Body of pancreas (tissue), 4 donors: ENCODE data around the gene TIPARP. TPM values are rescaled to one million over a fixed set of nuclear protein-coding genes. Genes with fewer than 3 reads are reported as not detected.

Experiments
- ATAC-seq: fragments of 150-250 bp; one replicate; pipeline ENCODE4 v1.9.1; 2016
- DNase-seq, 4 donors: peaks; one replicate each; pipeline ENCODE4 v3.0.0-alpha.2; 2019
- H3K27ac ChIP-seq, 4 donors: fragments of 200-600 bp; sonication (generic); 1 replicate in 3 of 4; 2 replicates in 1 of 4; pipeline versions ENCODE4 v1.5.1 to v1.6.1; 2016 to 2019; ENCODE audit warnings: mild to moderate bottlenecking in 1 of 4, mixed read lengths in 1 of 4, moderate library complexity in 1 of 4
- H3K27me3 ChIP-seq, 2 donors: fragments of 200-600 bp; sonication (generic); one replicate each; pipeline ENCODE4 v1.6.0; 2016; ENCODE audit warnings: mild to moderate bottlenecking in 1 of 2
- H3K36me3 ChIP-seq, 2 donors: fragments of 200-600 bp; sonication (generic); replicated peaks in 1 of 2; 2 replicates each; pipeline ENCODE4 v1.5.1; 2016; ENCODE audit warnings: low read depth in 2 of 2; ENCODE audit not compliant: insufficient read depth in 1 of 2
- H3K4me1 ChIP-seq: fragments of 200-600 bp; sonication (generic); one replicate; pipeline ENCODE4 v1.6.0; 2016
- H3K4me3 ChIP-seq, 2 donors: fragments of 200-600 bp; sonication (generic); 1 replicate in 1 of 2; 2 replicates in 1 of 2; pipeline ENCODE4 v1.5.1; 2016 to 2019
- H3K9me3 ChIP-seq, 3 donors: fragments of 200-600 bp; sonication (generic); 1 replicate in 2 of 3; 2 replicates in 1 of 3; pipeline ENCODE4 v1.5.1; 2016
- CTCF ChIP-seq, 7 experiments: fragments of 450-650 bp in 4 of 7; fragments of 200-600 bp in 3 of 7; sonication (generic) in 3 of 7; IDR thresholded peaks; one replicate each; pipeline ENCODE4 v1.5.1; 2016 to 2019; ENCODE audit warnings: antibody characterized with exemption in 7 of 7
- POLR2A ChIP-seq, 3 donors: fragments of 450-650 bp; IDR thresholded peaks; one replicate each; pipeline ENCODE4 v1.6.1; 2016; ENCODE audit warnings: antibody characterized with exemption in 3 of 3, mild to moderate bottlenecking in 2 of 3
- WGBS, 2 donors: methylation state at CpG; one replicate each; pipeline ENCODE4 v1.1.5; 2017; 5-methylcytosine and 5-hydroxymethylcytosine counted together
- intact Hi-C: fragments of 100-400 bp; cut with DNase I; formaldehyde crosslinking; loops from one replicate; pipeline ENCODE4 v1.15.1; 2023
- total RNA-seq, 2 donors: library from RNA; depleted of rRNA; stranded (reverse); fragments of >200 nt; gene quantifications; one replicate each; pipeline ENCODE4 v1.1.0, GENCODE V29; 2016

Gene TIPARP
- total RNA-seq = 10 to 100 TPM; 12.5 to 13.2 TPM

DNA sequence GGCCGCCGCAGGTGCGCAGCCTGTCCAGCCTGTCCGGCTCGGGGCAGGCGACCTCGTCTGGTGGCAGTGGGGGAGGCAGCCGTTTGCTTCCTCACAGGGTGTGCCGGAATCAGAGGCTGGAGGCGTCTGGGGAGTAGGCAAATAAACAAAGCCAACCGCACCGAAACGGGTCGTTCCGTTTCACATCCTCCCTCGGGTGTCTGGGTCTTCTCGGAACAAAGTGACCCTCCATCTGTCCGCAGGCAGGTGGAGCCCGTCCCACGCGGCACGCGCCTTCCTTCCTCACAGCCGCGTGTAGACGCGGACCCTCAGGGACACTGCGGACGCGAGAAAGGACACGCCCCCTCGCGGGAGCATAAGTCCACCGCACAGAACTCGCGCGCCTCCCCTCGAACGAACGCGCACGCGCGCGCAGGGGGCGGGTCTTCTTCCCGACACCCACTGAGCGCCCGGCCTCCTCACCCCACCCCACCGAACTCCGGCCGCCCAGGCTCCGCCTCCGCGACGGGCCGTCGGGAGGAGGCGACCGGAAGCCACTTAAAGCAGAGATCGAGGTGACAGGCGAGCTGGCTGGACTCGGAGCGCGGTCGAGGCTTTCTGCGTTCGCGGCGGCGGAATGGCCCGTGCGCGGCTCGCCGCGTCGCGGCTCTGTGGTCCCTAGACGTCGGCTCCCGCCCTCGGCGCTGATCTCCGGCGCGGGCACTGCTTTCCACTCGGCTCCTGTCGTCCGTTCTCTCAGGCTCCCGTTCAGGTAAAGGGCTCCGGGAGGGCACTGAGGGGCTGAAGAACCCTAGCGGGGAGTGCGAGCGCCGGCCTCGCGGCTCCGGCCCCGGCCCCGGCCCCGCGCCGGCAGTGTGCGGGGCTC, at the start of gene TIPARP:
Gene TIPARP (plus strand): TSS at position 545 of the 865 bp plus-strand sequence. CDS start 3,108 bp downstream, outside the sequence.
- Histone ChIP-seq H3K36me3 (peaks cover 0 to 9% of the 10 kb centered on the region in 2 donors), H3K4me1 (peaks cover 17% of the 10 kb centered on the region), H3K9me3 (no peaks in the 10 kb centered on the region), H3K27ac (peak within 1 kb of the TSS; percentile 93 to 95 (median 94)), H3K27me3 (no peaks in the 10 kb centered on the region), H3K4me3 (peak within 1 kb of the TSS; percentile 55 to 60)
- WGBS, 2 donors = 0 to 1% methylated on average over 24 to 104 of the region's 105 CpGs
- TF ChIP-seq POLR2A (IDR thresholded peaks at IDR 0.05) = peak; percentile 99
- peak; percentile 41 to 94 (median 68) for TF ChIP-seq CTCF (IDR thresholded peaks at IDR 0.05)
- ATAC-seq = peak; percentile 93
- intact Hi-C loops = loop anchor here (10.0 kb wide), 1 partner anchor 401 kb away; no protein-coding TSS in a partner anchor
- peak; percentile 99 for DNase-seq

GRCh38 chr3:156626104-156626503, 48.3 kb upstream of the TIPARP start:
- WGBS, 2 donors = 81 to 86% methylated on average over 5 of the region's 5 CpGs
- Histone ChIP-seq H3K4me3 (no peak overlapping the region), H3K27me3 (no peaks in the 10 kb centered on the region), H3K9me3 (peaks cover 0 to 3% (median 0%) of the 10 kb centered on the region in 3 donors), H3K4me1 (peaks cover 10% of the 10 kb centered on the region), H3K36me3 (no peaks in the 10 kb centered on the region), H3K27ac (no peak overlapping the region)
- no peak for ATAC-seq
- intact Hi-C loops = no loop called here
- TF ChIP-seq CTCF (IDR thresholded peaks at IDR 0.05) = no peak
- TF ChIP-seq POLR2A (IDR thresholded peaks at IDR 0.05) = no peak
- DNase-seq = no peak

DNA sequence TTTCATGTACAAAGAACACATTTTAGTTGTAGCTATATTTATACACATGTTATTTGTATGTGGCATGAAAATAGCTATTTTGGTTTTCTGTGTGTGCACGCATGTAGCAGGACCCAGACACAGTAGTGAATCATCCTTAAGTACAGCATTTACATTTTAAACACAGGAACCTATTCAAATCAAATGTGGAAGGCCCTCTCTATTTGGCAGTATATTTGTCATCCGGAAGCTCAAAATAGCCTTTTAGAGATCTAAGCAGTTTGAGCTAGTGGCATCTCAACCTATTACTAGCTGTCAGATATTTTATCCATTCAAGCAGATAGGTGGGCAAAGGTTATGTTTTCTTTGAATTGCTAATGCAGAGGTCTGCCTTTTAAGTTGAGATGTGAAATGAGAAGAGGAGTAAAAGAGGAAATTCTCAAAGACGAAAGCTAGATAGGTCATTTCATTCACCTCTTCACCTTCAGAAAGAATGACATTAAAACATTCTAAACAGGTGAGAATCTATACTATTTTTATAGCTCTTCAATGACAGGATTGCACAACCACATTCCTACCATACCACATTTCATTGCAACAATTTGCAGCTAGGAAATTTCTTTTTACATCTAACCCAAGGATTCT, 46.3 kb upstream of the TIPARP start:
- DNase-seq (no peak), ATAC-seq (no peak)
- H3K4me3 ChIP-seq = no peak overlapping the region
- 61 to 77% methylated on average over 3 of the region's 3 CpGs for WGBS, 2 donors
- H3K27me3 ChIP-seq = no peaks in the 10 kb centered on the region
- TF ChIP-seq POLR2A (IDR thresholded peaks at IDR 0.05) (no peak), CTCF (IDR thresholded peaks at IDR 0.05) (no peak)
- no peaks in the 10 kb centered on the region for H3K36me3 ChIP-seq
- peaks cover 26% of the 10 kb centered on the region for H3K4me1 ChIP-seq
- intact Hi-C loops = no loop called here
- H3K27ac ChIP-seq = peak overlapping the region in 1 of 4 donors; percentile 11
- peaks cover 0 to 3% (median 0%) of the 10 kb centered on the region in 3 donors for H3K9me3 ChIP-seq

DNA sequence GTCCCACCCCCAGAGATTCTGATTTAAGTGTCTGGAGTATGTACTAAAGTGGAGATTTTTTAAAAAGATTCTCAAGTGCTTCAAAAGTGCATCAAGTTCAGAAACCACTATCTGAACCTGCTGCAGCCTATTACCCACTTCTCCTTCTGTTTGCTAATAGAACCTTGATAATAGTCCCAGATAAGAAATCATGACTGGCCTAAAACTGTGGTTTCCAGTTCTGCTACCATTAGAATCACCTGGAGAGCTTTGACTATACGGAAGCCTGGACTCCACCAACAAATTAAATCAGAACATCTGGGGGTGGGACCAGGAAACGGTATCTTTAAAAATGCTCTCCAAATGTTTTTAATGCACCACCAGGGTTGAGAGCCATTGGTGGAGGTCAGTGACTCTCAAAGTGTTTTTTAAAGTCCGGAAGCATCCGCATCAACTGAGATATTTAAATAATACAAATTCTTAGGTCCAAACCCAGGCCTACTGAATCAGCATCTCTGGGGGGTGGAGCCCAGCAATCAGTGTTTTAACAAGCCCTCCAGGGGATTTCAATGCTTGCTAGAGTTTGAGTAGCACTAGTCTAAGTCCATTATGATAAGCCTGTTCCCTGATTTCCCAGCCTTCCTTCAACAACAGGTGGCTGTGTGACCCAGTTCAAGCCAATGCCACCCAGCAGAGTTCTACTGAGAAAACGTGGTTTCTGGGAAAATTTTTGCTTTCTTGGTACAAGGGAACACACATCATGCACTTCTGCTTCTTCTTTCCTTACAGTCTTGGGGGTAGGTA, 45.4 kb upstream of the TIPARP start:
- Histone ChIP-seq H3K9me3 (peaks cover 0 to 3% (median 0%) of the 10 kb centered on the region in 3 donors), H3K4me3 (no peak overlapping the region), H3K27me3 (no peaks in the 10 kb centered on the region), H3K36me3 (no peaks in the 10 kb centered on the region), H3K27ac (peak overlapping the region in 1 of 4 donors; percentile 11), H3K4me1 (peaks cover 35% of the 10 kb centered on the region)
- ATAC-seq (no peak), DNase-seq (no peak)
- TF ChIP-seq CTCF (IDR thresholded peaks at IDR 0.05) = no peak
- no peak for TF ChIP-seq POLR2A (IDR thresholded peaks at IDR 0.05)
- intact Hi-C loops = no loop called here
- 84 to 85% methylated on average over 5 of the region's 5 CpGs for WGBS, 2 donors
